Erythroblast (primary cell): ENCODE measurements around the gene LRG1.
"Not testable (repeated sequence)": the region's sequence is repeated elsewhere in the genome, so short reads cannot be mapped to it uniquely, and the experiment has no call there.

Source experiments
- GATA1 ChIP-seq: IDR thresholded peaks from 2 replicates; pipeline ENCODE4 v1.6.1; 2011; ENCODE audit warnings: low read depth, mild to moderate bottlenecking, control low read depth, low read length, moderate library complexity
- POLR2A ChIP-seq: IDR thresholded peaks from 2 replicates; pipeline ENCODE4 v1.6.1; 2011; ENCODE audit warnings: mild to moderate bottlenecking, low read length

DNA sequence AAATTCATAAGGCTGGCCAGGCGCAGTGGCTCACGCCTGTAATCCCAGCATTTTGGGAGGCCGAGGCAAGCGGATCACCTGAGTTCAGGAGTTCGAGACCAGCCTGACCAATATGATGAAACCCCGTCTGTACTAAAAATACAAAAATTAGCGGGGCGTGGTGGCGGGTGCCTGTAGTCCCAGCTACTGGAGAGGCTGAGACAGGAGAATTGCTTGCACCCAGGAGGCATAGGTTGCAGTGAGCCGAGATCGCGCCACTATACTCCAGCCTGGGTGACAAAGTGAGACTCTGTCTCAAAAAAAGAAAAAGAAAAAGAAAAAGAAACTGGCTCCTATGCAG lies 1.9 kb upstream of the LRG1 start:
- TF ChIP-seq POLR2A, GATA1: not testable (repeated sequence)
